Thymus (tissue), 11 donors: ENCODE results near the gene FOXL3. TPM values are rescaled to one million over a fixed set of nuclear protein-coding genes. Genes with fewer than 3 reads are reported as not detected.

Experiments
- DNase-seq, 9 donors: peaks; one replicate each; pipeline ENCODE4 v3.0.0-alpha.2; 2013; ENCODE audit warnings: low spot score in 9 of 9, low read depth in 6 of 9, missing footprints in 1 of 9
- H3K27ac ChIP-seq, 2 donors: one replicate each; pipeline ENCODE4 v1.5.1; 2013; ENCODE audit warnings: control low read depth in 1 of 2, low read depth in 1 of 2, low read length in 1 of 2, mild to moderate bottlenecking in 1 of 2, moderate library complexity in 1 of 2
- H3K27me3 ChIP-seq, 2 donors: one replicate each; pipeline ENCODE4 v1.5.1; 2013; ENCODE audit warnings: low read length in 1 of 2; ENCODE audit not compliant: control insufficient read depth in 2 of 2, insufficient read depth in 1 of 2
- H3K36me3 ChIP-seq, 2 donors: one replicate each; pipeline ENCODE4 v1.5.1; 2013; ENCODE audit warnings: low read length in 1 of 2, mild to moderate bottlenecking in 1 of 2, moderate library complexity in 1 of 2; ENCODE audit not compliant: control insufficient read depth in 2 of 2, insufficient read depth in 2 of 2
- H3K4me1 ChIP-seq, 2 donors: one replicate each; pipeline ENCODE4 v1.5.1; 2013; ENCODE audit warnings: low read length in 2 of 2; ENCODE audit not compliant: control insufficient read depth in 2 of 2, insufficient read depth in 2 of 2
- H3K4me3 ChIP-seq, 2 donors: one replicate each; pipeline ENCODE4 v1.5.1; 2013; ENCODE audit warnings: low read length in 2 of 2, control low read depth in 1 of 2, mild to moderate bottlenecking in 1 of 2
- H3K9me3 ChIP-seq, 2 donors: one replicate each; pipeline ENCODE4 v1.5.1; 2013; ENCODE audit warnings: low read length in 1 of 2, mild to moderate bottlenecking in 1 of 2; ENCODE audit not compliant: control insufficient read depth in 2 of 2, insufficient read depth in 1 of 2
- WGBS: extraction: QIAGEN DNeasy Blood & Tissue Kit; methylation state at CpG from one replicate; pipeline ENCODE4 v1.1.7; 2013; 5-methylcytosine and 5-hydroxymethylcytosine counted together
- polyA plus RNA-seq: library from polyadenylated mRNA; stranded (reverse); fragments of 200-250 nt; gene quantifications from one replicate; pipeline ENCODE4 v1.2.3, GENCODE V29; 2013
- total RNA-seq: library from RNA; stranded (reverse); fragments of 120-200 nt; gene quantifications from one replicate; pipeline ENCODE4 v1.2.4, GENCODE V29; 2013
- donor health status: healthy.

Gene FOXL3
- total and polyA plus RNA-seq, 2 donors, result 0.19 TPM; not detected in 1

DNA sequence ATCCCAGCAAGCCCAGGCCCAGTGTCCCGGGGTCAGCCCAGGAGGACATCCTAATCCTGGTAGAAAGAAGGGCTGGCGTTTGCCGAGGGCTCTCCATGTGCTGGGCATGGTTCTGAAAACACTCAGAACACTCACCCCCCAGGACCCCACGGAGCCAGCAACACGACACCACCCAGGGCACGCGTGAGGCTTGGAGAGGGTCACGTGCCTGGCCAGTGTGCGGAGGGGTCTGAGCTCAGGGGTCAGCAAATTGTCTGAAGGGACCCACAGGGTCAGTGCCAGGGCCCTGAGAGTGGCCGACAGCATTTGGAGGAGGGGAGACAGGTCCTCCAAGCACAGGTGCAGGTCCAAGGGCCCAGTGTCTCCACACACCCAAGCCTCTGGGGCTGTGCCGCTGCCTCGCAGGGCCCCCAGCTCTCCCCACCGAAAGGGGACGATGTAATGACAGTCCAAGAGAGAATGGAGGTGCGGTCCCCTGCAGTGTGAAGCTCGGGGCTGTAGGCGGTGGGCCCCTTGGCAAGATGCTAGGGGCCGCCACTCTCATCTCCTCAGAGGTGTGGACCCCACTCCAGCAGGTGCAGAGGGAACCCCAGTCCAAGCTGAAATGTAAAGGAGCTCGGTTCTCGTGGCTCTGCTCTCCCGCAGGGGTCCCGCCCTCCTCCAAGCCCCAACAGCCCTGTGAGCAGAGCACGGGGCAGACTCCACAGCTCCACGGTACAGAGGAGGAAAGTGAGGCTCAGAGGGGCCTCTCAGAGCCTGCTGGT is 7.8 kb downstream of the FOXL3 start:
- no peak overlapping the region for H3K27ac ChIP-seq
- 89% methylated on average over 24 of the region's 24 CpGs for WGBS
- H3K4me1 ChIP-seq, result no peaks in the 10 kb centered on the region
- H3K27me3 ChIP-seq, result peaks cover 0 to 19% of the 10 kb centered on the region in 2 donors
- H3K9me3 ChIP-seq, result no peaks in the 10 kb centered on the region
- H3K4me3 ChIP-seq, result no peak overlapping the region
- H3K36me3 ChIP-seq, result no peaks in the 10 kb centered on the region
- no peak for DNase-seq

DNA sequence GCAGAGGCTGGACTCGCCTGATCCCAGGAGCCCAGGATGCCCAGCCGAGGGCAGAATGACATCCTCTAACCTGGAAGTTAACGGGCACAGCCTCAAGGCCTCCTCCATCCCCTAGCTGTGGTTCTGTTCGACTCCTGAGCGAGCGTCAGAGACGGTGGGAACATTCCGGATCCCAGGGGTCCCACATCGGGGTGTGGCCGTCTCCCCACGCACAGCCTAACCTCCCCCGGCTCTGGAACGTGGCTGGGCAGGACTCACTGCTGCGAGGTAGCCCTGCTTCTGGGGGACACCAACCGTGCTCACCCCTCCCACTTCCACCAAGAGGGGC is 8.4 kb downstream of the FOXL3 start:
- H3K36me3 ChIP-seq, result no peaks in the 10 kb centered on the region
- H3K9me3 ChIP-seq, result no peaks in the 10 kb centered on the region
- DNase-seq, result no peak
- no peak overlapping the region for H3K4me3 ChIP-seq
- no peak overlapping the region for H3K27ac ChIP-seq
- WGBS, result 84% methylated on average over 15 of the region's 15 CpGs
- H3K4me1 ChIP-seq, result no peaks in the 10 kb centered on the region
- peaks cover 0 to 16% of the 10 kb centered on the region in 2 donors for H3K27me3 ChIP-seq

DNA sequence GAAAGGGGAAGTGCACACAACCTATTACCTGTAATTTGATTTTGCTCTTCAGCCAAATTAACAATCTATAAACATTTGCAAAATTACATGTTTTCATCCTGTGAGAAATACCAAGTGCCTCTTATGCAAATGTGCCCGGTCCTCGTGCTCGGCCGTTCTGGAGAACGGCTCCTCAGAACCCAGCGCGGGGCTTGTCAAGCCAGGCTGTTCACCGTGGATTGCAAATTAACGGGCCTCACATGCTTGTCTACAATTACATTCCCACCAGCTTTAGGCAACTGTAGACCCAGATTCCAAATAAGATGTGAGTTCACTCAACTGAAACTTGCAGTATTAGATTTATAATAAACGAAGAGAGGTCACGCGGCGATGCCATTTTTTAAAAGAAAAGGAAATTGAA is 8.8 kb downstream of the FOXL3 start:
- Histone ChIP-seq H3K36me3 (no peaks in the 10 kb centered on the region), H3K4me3 (no peak overlapping the region), H3K27ac (no peak overlapping the region), H3K4me1 (no peaks in the 10 kb centered on the region), H3K9me3 (no peaks in the 10 kb centered on the region), H3K27me3 (peaks cover 0 to 12% of the 10 kb centered on the region in 2 donors)
- WGBS, result 87% methylated on average over 13 of the region's 13 CpGs
- no peak for DNase-seq

DNA sequence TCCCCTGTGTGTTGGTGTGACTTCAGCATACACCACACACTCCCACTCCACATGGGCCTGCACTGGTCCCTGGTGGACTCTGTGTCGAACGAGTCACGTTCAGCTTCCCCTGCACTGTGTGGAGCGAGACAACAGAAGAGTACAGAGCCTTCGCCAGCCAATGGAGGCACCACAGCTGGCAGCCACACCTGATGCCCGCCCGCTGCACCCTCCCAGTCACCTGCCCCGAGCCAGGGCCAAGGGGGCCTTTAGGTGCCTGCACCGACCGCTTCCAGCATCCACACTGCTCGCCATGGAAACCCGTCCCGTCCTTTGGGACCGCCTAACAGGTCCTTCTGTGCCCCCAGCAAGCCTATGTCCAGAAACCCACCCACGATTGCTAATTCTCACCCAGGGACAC is 9.2 kb downstream of the FOXL3 start:
- Histone ChIP-seq H3K9me3 (no peaks in the 10 kb centered on the region), H3K4me3 (no peak overlapping the region), H3K36me3 (no peaks in the 10 kb centered on the region), H3K27me3 (peaks cover 0 to 8% of the 10 kb centered on the region in 2 donors), H3K27ac (no peak overlapping the region), H3K4me1 (no peaks in the 10 kb centered on the region)
- 96% methylated on average over 15 of the region's 15 CpGs for WGBS
- no peak for DNase-seq

DNA sequence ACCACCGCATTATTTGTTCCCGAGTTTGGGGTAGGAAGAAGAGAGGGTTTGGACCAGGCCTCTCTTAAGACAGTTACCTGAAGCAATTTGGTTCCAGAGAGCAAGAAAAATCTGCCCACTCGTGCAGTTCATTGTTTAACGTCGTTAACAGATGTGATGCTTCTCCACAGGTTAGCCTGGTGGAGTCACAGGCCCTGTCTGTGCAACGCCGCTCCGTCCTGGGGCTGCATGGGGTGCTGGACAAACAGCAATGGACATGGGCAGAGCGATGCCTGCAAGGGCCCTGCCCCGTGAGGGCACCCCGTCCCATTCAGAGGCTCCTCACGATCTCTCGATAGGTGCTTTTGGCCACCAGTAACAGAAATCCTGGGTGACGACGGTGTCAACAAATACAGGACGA is 9.7 kb downstream of the FOXL3 start:
- Histone ChIP-seq H3K4me3 (no peak overlapping the region), H3K9me3 (no peaks in the 10 kb centered on the region), H3K36me3 (no peaks in the 10 kb centered on the region), H3K27me3 (peaks cover 0 to 3% of the 10 kb centered on the region in 2 donors), H3K4me1 (no peaks in the 10 kb centered on the region), H3K27ac (no peak overlapping the region)
- DNase-seq, result no peak
- 96% methylated on average over 16 of the region's 16 CpGs for WGBS

DNA sequence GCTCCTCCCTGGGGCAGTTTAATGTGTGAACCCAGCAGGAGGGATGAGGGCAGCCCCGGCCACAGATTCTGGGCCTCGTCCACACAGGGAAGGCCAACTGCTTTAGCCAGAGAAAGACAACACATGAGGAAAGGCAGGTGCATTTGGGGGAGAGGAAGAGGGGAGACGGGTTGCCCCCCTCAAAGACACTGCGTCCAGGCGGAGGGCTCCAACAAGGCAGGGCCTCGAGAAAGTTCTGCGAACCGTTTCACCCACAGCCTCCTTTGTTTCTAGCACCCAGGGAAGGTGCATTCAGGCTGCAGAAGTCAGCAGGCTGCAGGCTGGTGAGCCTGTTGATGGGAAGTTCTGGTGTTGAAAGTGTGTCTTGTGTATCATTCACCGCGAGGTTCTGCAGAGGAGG is 10.1 kb downstream of the FOXL3 start:
- H3K9me3 ChIP-seq, result no peaks in the 10 kb centered on the region
- H3K27ac ChIP-seq, result no peak overlapping the region
- DNase-seq, result no peak
- WGBS, result 94% methylated on average over 10 of the region's 10 CpGs
- H3K4me3 ChIP-seq, result no peak overlapping the region
- no peaks in the 10 kb centered on the region for H3K36me3 ChIP-seq
- H3K4me1 ChIP-seq, result no peaks in the 10 kb centered on the region
- H3K27me3 ChIP-seq, result peaks cover 0 to under 1% of the 10 kb centered on the region in 2 donors

DNA sequence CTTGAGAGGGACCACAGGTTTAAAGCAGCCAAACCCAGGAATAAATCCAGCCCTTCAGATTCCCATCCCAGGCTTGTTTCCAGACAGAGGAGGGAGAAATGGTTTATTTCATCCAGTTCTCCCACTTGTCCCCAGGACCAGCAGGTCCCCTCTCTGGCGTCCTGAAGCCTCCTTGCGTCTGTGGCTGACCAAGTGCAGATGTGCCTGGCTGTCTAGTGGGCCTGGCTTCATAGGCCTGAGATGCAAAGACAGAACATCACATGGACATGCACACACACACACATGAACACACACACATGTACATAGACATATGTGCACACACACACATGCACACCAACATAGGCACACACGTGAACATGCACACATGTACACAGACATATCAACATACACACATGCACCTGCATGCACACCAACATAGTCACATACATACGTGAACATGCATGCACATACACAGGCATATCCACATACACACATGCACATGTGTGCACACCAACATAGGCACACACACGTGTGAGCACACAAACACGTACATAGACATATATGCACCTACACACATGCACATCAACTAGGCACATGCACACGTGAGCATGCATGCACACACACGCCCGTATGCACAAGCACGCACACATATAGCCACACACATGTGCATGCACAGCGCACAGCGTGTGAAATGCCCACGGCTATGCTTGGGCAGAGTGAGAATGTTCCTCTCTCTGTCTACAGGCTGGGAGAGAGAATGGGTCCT is 10.7 kb downstream of the FOXL3 start:
- no peaks in the 10 kb centered on the region for H3K4me1 ChIP-seq
- no peaks in the 10 kb centered on the region for H3K9me3 ChIP-seq
- WGBS, result 96% methylated on average over 13 of the region's 13 CpGs
- no peak overlapping the region for H3K4me3 ChIP-seq
- no peak overlapping the region for H3K27ac ChIP-seq
- no peak for DNase-seq
- no peaks in the 10 kb centered on the region for H3K36me3 ChIP-seq
- no peaks in the 10 kb centered on the region for H3K27me3 ChIP-seq

DNA sequence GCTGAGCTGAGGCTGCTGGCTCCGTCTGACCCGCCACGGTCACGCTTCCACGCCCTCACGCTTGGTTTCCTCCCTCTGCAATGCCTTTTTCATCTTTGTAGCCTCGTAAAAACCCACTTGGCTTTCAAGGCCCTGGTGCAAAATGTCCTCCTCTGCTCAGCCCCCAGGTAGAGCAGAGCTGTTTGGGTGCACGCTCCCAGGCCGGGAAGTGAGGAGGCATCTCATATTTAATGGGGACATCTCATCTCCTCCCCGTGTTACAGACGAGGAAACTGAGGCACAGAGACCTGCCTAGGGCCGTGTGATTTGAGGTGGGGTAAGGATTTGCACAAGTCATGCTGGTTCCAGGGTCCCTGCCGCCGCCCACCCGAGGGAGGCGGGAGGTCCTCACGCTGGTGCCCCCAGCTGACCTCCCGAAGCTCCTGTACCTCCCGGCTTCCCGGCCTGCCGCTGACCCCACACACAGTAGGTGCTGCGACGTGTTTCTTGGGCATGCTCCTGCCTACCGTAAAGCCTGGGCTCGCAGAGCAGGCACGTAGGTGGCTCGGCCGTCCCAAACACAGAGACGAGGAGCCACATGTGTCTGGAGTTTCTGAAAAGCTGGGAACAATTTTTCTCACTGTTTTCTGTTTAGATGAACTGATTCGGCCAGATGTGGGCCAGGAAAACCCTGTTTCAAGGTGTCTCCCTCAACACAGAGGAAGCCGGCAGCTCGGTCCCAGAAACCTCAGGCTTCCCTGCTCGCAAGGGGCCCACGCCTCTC is 11.5 kb downstream of the FOXL3 start:
- no peaks in the 10 kb centered on the region for H3K27me3 ChIP-seq
- no peaks in the 10 kb centered on the region for H3K4me1 ChIP-seq
- H3K4me3 ChIP-seq, result no peak overlapping the region
- no peaks in the 10 kb centered on the region for H3K36me3 ChIP-seq
- 90% methylated on average over 34 of the region's 34 CpGs for WGBS
- H3K27ac ChIP-seq, result no peak overlapping the region
- H3K9me3 ChIP-seq, result no peaks in the 10 kb centered on the region
- DNase-seq, result no peak
